GM19239 (cell line): ENCODE measurements around the gene KCNE2.

Experiments used
- DNase-seq: peaks from one replicate; pipeline ENCODE4 v3.0.0; 2011; ENCODE audit warnings: low spot score; ENCODE audit not compliant: insufficient read length
- FAIRE-seq: peaks from 2 replicates; lab custom pipeline; 2011; peaks lifted over from hg19 to GRCh38; lab: Jason Lieb, UNC

The KCNE2 gene

DNA sequence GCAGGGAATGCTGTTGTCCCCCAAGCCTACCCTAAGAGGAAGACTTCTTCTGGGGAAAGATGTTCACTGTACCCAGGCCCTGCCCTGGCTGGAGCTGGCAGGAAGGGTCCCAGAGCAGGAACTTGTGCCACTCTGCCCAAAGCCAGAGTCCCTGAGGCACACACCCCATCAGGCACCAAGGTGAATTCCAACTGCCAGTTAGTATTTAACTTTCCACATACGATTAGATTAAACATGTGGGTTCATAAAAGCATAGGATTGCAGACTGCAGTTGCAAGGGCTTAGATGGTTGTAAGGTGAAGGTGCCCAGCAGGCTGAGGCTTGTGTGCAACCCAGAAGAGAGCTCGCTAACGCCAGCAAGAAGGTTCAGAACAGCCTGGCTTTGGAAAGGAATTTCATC lies at the start of gene KCNE2:
Gene KCNE2, plus strand, starts transcription at position 274 of the 400 bp plus-strand sequence. CDS start 6,473 bp downstream, outside the sequence.
- no peak for FAIRE-seq
- DNase-seq, result no peak

DNA sequence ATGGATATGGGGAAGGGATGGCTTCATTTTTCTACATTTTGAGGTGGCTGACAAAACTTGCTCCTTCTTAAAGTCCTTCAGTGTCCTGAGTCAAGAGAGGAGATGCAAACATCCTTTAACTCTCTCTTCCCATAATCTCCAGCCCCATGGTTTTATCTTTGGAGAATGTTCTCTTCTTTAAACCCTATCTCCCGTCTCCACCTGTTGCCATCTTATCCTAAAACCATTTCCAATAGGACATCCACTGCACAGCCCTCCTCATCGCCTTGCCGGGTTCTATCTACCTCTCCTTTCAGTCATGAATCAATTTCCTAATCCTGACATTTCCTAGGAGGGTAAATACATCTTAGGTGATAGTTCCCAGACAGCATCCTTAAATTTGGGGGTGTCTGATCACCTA lies 44.2 kb upstream of the KCNE2 start:
- FAIRE-seq (no peak), DNase-seq (no peak)

DNA sequence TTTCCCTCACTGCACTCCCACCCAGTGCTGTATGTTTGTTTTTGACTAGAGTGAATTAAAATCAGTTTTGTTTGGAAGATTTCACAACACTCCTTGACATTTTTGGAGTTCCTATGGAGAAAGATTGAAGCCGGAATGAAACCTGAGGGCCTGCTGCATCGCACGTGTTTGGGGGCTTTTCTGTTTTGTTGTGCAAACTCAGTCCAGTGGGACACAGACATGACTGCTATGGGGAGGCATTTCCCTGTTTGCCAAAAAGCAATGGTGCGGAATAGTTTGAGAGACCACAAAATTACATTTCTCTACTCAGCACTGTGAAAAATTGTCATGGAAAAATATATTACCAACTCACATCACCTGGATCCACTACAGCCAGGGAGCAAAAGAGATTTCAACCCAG lies 43.8 kb upstream of the KCNE2 start:
- DNase-seq, result no peak
- FAIRE-seq, result no peak

DNA sequence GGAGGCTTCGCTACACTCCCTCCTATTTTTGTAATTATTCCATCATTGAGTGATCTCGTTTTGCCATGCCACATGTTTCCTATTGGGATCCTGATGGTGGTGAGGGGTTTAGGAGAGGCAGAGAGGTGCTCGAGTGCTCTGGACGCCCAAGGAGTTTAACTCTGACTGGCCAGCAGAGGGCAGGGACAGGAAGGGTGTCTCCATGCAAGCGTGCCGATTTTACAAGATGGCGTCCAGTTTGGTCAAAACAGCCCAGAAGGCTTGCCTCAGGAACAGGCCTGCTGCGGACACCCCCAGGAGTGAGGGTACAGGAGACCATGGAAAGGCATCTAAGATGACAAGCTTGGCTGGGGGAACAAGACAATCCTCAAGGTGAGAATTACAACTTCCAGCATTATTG lies 33.8 kb upstream of the KCNE2 start:
- no peak for DNase-seq
- FAIRE-seq, result no peak

DNA sequence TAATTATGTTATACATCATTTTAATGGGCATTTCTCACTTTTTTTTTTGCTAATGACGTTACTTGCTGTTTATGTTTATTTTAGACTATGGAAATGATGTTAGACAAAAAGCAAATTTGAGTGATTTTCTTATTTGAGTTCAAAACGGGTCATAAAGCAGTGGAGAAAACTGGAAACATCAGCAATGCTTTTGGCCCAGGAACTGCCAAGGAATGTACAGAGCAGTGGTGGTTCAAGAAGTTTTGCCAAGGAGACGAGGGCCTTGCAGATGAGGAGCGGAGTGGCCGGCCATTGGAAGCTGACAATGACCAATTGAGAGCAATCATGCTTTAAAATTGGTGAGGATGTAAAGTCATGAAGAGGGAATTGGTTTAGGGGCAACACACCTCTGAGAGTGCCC lies 32.1 kb upstream of the KCNE2 start:
- DNase-seq, result no peak
- no peak for FAIRE-seq

- FAIRE-seq, result no peak
- no peak for DNase-seq
Measured at GRCh38 chr21:34332347-34332746, 31.5 kb upstream of the KCNE2 start.

GRCh38 chr21:34333121-34333739 lies 30.6 kb upstream of the KCNE2 start:
- DNase-seq (no peak), FAIRE-seq (no peak)

DNA sequence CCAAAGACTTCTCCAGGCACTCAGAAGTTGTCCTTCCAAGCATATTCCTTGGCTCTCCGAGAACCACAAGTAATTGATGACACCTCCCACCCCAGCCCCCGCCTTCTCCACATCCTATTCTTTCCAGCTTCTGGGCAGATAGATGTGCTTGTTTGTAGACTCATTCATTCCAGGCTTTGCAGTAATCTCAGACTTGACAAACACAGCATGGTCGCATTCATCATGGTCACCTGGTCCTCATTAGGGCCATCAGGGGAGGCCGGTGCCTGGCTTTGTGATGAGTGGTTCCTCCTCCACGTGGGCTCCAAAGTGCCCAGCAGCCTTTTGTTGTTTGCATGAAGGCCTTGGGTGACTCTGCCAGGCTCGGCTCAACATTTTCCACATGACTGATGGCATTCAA lies 28.5 kb upstream of the KCNE2 start:
- no peak for FAIRE-seq
- no peak for DNase-seq

DNA sequence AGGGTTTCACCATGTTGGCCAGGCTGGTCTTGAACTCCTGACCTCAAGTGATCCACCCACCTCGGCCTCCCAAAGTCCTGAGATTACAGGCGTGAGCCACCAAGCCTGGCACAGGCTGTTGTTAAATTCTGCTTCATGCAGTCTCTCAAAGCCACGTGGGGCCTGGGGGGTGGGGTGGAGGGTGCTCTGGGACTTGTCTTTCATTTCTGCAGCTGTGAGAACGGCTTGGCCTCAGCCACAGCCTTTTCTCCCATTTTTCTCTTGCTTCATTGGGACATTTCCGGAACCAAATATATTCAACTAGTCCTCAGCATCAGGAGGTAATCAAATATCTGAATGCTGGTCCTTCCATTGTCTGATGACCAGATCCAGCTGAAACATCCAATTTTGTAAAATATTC lies 27.6 kb upstream of the KCNE2 start:
- FAIRE-seq, result no peak
- DNase-seq, result no peak

DNA sequence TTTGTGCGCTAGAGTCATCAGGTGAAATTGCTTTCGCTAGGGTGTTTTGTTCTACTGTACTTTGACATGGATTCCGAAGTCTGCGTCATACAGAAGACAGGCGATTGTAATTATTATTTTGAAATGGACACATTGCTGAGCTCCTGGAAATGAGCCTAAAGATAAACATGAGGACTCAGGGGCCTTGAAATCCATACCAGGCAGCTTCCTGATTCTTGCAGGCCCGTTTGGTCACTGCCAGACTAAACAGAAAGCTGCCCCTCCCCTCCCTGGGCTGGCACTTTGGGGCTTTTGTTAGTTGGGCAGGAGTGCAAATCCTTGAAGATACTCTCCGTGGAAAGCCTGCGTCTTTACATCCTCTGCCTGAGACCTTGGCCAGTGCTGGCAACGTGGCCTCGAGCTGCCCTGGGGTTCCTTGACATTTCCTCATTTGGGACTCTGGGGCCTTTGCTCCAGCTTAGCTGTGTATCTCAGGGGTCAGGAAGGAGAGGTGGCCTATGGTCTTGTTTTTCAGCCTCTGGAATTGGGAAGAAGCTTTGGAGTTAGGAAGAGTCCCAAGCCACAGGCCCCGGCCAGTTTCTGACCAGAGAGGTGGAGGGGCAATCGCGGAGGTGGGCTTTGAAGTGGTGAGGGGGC lies 26.9 kb upstream of the KCNE2 start:
- DNase-seq (no peak), FAIRE-seq (no peak)

DNA sequence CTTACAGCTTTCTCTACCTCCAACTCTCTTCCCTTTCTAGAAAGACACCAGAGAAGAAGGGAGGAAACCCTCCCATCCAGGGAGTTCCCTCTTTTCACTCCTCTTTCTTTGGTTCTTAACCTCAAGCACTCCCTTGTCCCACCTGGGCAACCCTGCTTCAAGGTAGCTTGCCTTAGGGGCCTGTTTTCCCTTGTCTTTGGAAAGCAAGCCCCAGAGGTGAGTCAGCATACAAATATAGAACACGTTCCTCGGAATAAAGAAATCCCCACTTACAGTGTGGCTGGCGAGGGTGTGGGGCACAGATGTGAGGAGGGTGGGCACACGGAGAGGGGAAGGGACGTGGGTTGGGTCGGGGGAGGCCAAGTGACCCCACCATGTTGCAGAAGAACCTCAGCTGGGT lies 26.1 kb upstream of the KCNE2 start:
- no peak for FAIRE-seq

GRCh38 chr21:34338226-34338625 lies 25.6 kb upstream of the KCNE2 start:
- DNase-seq (no peak), FAIRE-seq (no peak)

More for the DNA sequence above, 26.1 kb upstream of the KCNE2 start:
- no peak for DNase-seq

DNA sequence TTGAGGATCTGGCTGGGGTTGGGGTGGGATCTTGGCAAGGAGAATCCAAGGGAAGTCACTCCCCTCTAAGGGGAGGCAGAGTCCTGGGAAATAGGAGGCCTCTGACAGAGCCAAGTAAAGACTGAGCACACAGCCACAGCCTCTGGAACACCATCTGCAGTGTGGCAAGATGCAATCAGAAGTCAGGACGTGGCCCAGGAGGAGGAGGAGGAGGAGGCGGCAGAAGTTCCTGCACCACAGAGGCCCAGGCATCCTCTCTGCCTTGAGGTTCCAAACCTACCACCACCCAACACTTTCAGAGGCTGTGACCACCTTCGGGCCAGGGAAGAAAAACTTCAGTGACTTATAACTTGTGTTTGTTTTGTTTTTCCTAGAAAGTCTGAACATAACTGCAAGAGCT lies 23.7 kb upstream of the KCNE2 start:
- FAIRE-seq (no peak), DNase-seq (no peak)

DNA sequence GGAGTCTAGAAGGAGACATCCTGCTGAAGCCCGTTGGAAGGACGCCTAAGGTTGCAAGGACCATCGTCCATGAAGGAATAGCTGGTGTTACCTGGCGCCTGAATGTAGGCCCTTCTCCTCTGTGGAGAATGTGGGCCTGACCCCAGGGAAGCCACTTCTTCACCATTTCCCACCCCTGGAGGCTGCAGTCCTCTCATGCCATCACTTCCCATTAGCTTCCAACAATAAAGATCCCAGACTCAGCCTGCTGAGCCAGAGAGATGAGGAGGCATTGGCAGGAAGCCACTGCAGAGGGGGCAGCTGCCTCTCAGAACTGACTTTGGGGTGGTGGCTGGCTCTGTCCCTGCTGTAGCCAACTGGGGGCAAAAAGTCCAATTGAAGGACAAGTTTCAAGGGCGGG lies 21.3 kb upstream of the KCNE2 start:
- no peak for DNase-seq
- FAIRE-seq, result no peak

- no peak for DNase-seq
- no peak for FAIRE-seq
Measured at GRCh38 chr21:34343347-34343746, 20.5 kb upstream of the KCNE2 start.

DNA sequence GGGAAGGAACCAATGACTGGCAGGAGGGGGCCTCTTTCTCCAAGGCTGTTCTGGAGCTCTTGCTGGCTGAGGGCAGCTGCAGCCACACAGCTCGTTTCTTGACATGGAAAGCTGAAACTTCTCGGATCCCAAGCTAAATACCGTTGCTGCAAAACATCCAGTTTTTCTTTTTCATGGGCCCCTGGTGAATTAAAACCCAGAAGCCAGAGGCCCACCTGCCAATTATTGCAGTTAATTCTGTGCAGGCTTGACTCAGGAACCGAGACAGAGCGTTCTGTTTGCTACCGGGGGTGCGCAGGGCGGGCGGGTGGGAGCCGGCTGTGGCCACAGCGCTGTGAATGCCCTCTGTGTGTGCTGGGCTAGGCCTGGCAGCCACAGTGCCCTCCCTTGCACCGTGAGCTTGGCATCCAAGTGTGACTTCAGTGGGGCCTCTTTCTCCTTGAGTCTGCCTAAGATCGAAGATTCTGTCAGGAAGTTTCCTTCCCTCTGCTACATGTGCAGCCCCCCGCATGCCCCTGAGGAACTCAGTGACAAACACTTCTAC lies 19.9 kb upstream of the KCNE2 start:
- DNase-seq (no peak), FAIRE-seq (no peak)

GRCh38 chr21:34344584-34344983 lies 19.2 kb upstream of the KCNE2 start:
- DNase-seq (no peak), FAIRE-seq (no peak)

DNA sequence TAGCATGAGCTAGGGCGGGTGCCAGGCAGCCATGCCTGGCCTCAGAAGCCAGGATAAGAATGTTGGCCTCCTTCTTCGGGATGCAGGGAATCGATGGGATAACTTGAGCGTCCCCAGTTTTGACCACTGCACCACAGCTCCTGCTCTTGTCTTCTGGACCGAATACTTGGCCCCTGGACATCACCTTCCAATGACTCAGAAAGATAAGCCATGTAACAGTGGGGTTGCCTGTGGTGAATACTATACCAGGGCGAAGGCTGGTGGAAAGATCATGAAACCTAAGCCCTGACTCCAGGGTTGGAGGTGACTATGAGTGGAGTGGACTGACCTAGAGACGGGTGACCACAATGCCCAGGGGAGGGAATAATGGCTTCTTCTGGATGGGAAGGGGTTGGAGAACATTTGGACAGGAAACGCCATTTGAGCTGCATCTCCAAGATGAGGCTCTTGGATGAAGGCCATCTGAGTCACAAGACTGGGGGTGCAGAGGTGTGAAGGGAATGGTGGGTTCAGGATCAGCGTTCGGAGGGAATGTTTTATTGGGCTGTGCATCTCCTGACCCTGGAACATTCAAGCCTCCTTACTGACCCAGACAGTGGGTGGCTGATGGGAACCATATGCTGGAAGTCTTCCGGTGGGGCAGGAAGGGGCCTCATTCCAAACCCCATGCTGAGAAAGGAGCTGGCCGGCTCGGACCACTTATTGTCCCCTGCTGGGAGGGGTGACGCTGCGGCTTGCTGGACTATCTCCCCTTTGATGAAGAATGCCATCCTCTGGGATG lies 18.5 kb upstream of the KCNE2 start:
- DNase-seq, result no peak
- FAIRE-seq, result no peak

DNA sequence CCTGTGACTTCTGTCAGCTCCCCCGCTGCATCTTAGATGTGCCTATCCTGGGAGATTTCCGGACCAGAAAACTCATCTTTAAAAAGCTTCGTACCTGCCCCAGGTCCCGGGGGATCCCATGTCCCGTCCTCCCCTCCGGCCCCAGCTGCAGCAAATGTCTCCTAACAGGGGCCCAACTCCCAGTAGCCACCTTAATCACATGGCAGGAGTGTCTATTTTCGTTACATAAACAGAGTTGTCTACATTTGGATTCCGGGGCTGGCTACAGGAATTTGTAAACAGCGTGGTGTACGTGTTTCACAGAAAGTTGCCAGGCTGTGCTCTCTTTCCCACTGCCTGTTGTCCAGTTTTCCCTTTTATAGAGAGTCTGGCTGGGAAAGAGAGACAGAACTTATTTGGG lies 17.9 kb upstream of the KCNE2 start:
- no peak for DNase-seq

DNA sequence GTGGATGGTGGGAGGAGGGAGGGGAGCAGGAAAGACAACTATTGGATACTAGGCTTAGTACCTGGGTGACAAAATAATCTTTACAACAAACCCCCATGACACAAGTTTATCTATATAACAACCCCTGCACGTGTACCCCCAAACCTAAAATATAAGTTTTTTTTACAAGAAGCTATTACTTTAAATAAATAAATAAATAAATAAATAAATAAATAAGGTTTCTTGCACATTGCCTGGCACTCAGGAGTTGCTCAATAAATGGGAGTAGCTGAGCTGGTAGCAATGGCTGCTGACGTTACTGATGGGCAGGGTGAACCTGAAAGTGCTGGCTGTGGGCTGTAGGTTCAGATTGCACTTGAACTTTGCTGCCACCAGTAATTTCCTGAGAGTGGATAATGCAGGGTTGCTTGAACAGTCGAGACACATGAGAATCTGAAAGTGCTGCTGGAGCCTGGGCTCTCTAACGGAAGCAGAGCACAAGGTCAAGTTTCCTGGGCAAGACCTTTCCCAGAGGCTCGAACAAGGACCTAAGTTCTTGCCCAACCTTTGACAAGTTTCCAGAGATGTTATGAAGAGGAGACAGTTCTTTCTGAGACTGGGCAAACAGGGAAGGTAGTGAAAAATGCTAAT lies 14.8 kb upstream of the KCNE2 start:
- FAIRE-seq (no peak), DNase-seq (no peak)

More for the DNA sequence above, 17.9 kb upstream of the KCNE2 start:
- no peak for FAIRE-seq

DNA sequence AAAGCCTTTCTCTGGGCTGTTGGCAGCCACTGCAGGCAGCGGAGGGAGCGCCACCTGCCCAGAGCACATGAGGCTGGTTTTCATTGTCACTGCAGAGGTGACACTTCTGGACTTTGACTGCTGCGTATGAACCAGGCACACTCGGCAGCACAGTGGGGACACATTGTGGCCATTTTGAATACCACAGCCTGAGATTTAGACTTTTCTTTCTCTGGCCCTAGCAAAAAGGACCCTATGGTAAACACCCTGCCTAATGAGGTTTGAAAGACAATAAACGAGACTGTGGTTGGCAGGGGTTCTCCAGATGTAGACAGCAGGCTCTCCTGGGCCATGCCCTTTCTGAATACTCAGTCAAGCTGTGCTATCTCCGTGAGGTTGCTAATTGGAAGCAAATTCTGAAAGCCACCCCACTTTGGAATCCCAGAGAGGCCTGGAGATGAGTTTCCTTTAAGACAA lies 12.0 kb upstream of the KCNE2 start:
- peak; percentile 28 for FAIRE-seq

More for the DNA sequence above, 12.0 kb upstream of the KCNE2 start:
- DNase-seq, result peak; percentile 40
